CD4-positive, alpha-beta T cell (primary cell): ENCODE data around the gene MPHOSPH9. TPM values are rescaled to one million over a fixed set of nuclear protein-coding genes. Genes with fewer than 3 reads are reported as not detected.
A peak's percentile ranks its signal among the peaks of the same experiment; 100 is the strongest.

Experiments used
- ATAC-seq: fragments of 200-7000 bp; cut with Tn5 transposase; one replicate; pipeline ENCODE4 v1.10.0; 2022; ENCODE audit warnings: mild to moderate bottlenecking; ENCODE audit not compliant: poor library complexity
- CTCF ChIA-PET: fragments of 350-600 bp; sonication (Branson Sonifier 250); formaldehyde crosslinking; loops from one replicate; lab custom pipeline; 2021; ENCODE audit warnings: antibody characterized with exemption, inconsistent platforms; lab: Charles Lee
- POLR2A ChIA-PET: fragments of 350-600 bp; sonication (Branson Sonifier 250); formaldehyde crosslinking; loops from one replicate; lab custom pipeline; 2021; ENCODE audit warnings: antibody characterized with exemption, inconsistent platforms; lab: Charles Lee
- DNase-seq, 14 experiments: peaks; one replicate each; pipeline ENCODE4 v3.0.0-alpha.2; 2013 to 2020; ENCODE audit warnings: mixed read lengths in 2 of 14
- H3K27ac ChIP-seq, 2 donors: one replicate each; pipeline versions ENCODE4 v1.5.1 to v1.7.0; 2013; ENCODE audit warnings: low read length in 2 of 2, low read depth in 1 of 2, mild to moderate bottlenecking in 1 of 2
- H3K27me3 ChIP-seq, 2 experiments: 1 replicate in 1 of 2; 2 replicates in 1 of 2; pipeline versions ENCODE4 v1.6.1 to v1.7.0; 2013; ENCODE audit warnings: low read length in 2 of 2, control low read depth in 1 of 2, mild to moderate bottlenecking in 1 of 2, moderate library complexity in 1 of 2; ENCODE audit not compliant: insufficient read depth in 2 of 2, control insufficient read depth in 1 of 2
- H3K36me3 ChIP-seq: one replicate; pipeline ENCODE4 v1.6.1; 2013; ENCODE audit warnings: low read length, control low read depth; ENCODE audit not compliant: insufficient read depth
- H3K4me1 ChIP-seq: one replicate; pipeline ENCODE4 v1.6.1; 2013; ENCODE audit warnings: low read length, control low read depth; ENCODE audit not compliant: insufficient read depth
- H3K4me3 ChIP-seq: one replicate; pipeline ENCODE4 v1.5.1; 2013; ENCODE audit warnings: mild to moderate bottlenecking, low read length, moderate library complexity
- H3K9me3 ChIP-seq, 2 experiments: 1 replicate in 1 of 2; 2 replicates in 1 of 2; pipeline versions ENCODE4 v1.6.1 to v1.7.0; 2013; ENCODE audit warnings: low read length in 2 of 2, mild to moderate bottlenecking in 2 of 2, control low read depth in 1 of 2, moderate library complexity in 1 of 2; ENCODE audit not compliant: control insufficient read depth in 1 of 2, insufficient read depth in 1 of 2
- H3K27ac Mint-ChIP-seq: one replicate; pipeline ENCODE4 v1.8.0; 2020; ENCODE audit warnings: mixed read lengths
- H3K27me3 Mint-ChIP-seq: one replicate; pipeline ENCODE4 v1.8.0; 2021; ENCODE audit warnings: mixed read lengths
- H3K36me3 Mint-ChIP-seq: one replicate; pipeline ENCODE4 v1.8.0; 2021; ENCODE audit warnings: low read depth, mixed read lengths
- H3K4me1 Mint-ChIP-seq: one replicate; pipeline ENCODE4 v1.8.0; 2021; ENCODE audit warnings: low read depth, mixed read lengths
- H3K4me3 Mint-ChIP-seq: one replicate; pipeline ENCODE4 v1.8.0; 2020; ENCODE audit warnings: mild to moderate bottlenecking, mixed read lengths
- H3K9me3 Mint-ChIP-seq: one replicate; pipeline ENCODE4 v1.8.0; 2020; ENCODE audit warnings: mixed read lengths
- CTCF ChIP-seq: fragments of 200-600 bp; IDR thresholded peaks from one replicate; pipeline ENCODE4 v1.8.0; 2022; ENCODE audit warnings: antibody characterized with exemption, mild to moderate bottlenecking
- intact Hi-C, 2 experiments: fragments of 100-400 bp; cut with DNase I in 1 of 2; cut with micrococcal nuclease in 1 of 2; formaldehyde crosslinking; loops; one replicate each; pipeline versions ENCODE4 v1.15.1 to v1.9.0; 2023 to 2025; cut with DNase I, micrococcal nuclease
- total RNA-seq, 174 experiments: library from RNA in 2 of 174; stranded (reverse) in 2 of 174; gene quantifications; one replicate each; pipeline ENCODE4 v1.2.3 and lab custom pipeline; 2021 to 2026

Gene MPHOSPH9
- total RNA-seq, 2 experiments from 2014 or later: 80.9 to 84.5 TPM

- Mint-ChIP-seq H3K4me3 (peak overlapping the region; percentile 93), H3K36me3 (peaks cover 17% of the 10 kb centered on the region), H3K27me3 (no peaks in the 10 kb centered on the region), H3K4me1 (peaks cover 41% of the 10 kb centered on the region), H3K9me3 (no peaks in the 10 kb centered on the region), H3K27ac (peak overlapping the region; percentile 84)
- Histone ChIP-seq H3K9me3 (no peaks in the 10 kb centered on the region), H3K27me3 (no peaks in the 10 kb centered on the region), H3K27ac (no peak overlapping the region), H3K36me3 (peaks cover 12% of the 10 kb centered on the region), H3K4me1 (peaks cover 27% of the 10 kb centered on the region), H3K4me3 (no peak overlapping the region)
- DNase-seq: peak in 1 of 14 experiments; percentile 19
- ATAC-seq: no peak
- ChIA-PET CTCF (interaction anchor here (0.6 to 1.9 kb wide), 4 partner anchors 10 to 85 kb away, joined by 3 to 7 read pairs (median 4); no protein-coding TSS in a partner anchor), POLR2A (interaction anchor here (0.7 to 5.6 kb wide), 12 partner anchors 9 to 317 kb away, joined by 3 to 49 read pairs (median 6); partner anchors contain the start of genes MPHOSPH9, MTRFR and OGFOD2)
- TF ChIP-seq CTCF: no peak
- intact Hi-C loops: loop anchor here (5.0 kb wide), 2 partner anchors 84 to 176 kb away; partner anchors contain the start of gene OGFOD2 (in 1 of the 2)
These were observed 80.1 kb downstream of the MPHOSPH9 start for GRCh38 chr12:123152833-123153232.

GRCh38 chr12:123151457-123152454 is 81.2 kb downstream of the MPHOSPH9 start:
- H3K9me3 Mint-ChIP-seq: no peaks in the 10 kb centered on the region
- ChIA-PET CTCF (interaction anchor here (0.6 to 1.8 kb wide), 6 partner anchors 11 to 109 kb away, joined by 3 to 7 read pairs (median 4); no protein-coding TSS in a partner anchor), POLR2A (interaction anchor here (0.5 to 5.6 kb wide), 16 partner anchors 8 to 176 kb away, joined by 3 to 49 read pairs (median 7); partner anchors contain the start of genes MPHOSPH9, MTRFR and OGFOD2)
- H3K36me3 Mint-ChIP-seq: peaks cover 14% of the 10 kb centered on the region
- TF ChIP-seq CTCF: no peak
- Histone ChIP-seq H3K27ac (peak overlapping the region in 1 of 2 donors; percentile 40), H3K4me3 (peak overlapping the region; percentile 48), H3K9me3 (no peaks in the 10 kb centered on the region), H3K4me1 (peaks cover 27% of the 10 kb centered on the region), H3K36me3 (peaks cover 12% of the 10 kb centered on the region), H3K27me3 (no peaks in the 10 kb centered on the region)
- ATAC-seq (peak; percentile 5), DNase-seq (peak in 1 of 14 experiments; percentile 27)
- H3K4me3 Mint-ChIP-seq: peak overlapping the region; percentile 93
- no peaks in the 10 kb centered on the region for H3K27me3 Mint-ChIP-seq
- H3K4me1 Mint-ChIP-seq: peaks cover 49% of the 10 kb centered on the region
- intact Hi-C loops: loop anchor here (2.0 to 5.0 kb wide), 5 partner anchors 77 to 174 kb away; partner anchors contain the start of gene OGFOD2 (in 1 of the 2)
- H3K27ac Mint-ChIP-seq: peak overlapping the region; percentile 84

GRCh38 chr12:123150744-123151456 is 82.0 kb downstream of the MPHOSPH9 start, which contains the start of gene PITPNM2:
TSS of gene PITPNM2 (minus strand) at chr12:123151090. CDS start at chr12:123034590, 116,500 bp downstream.
- peaks cover 11% of the 10 kb centered on the region for H3K36me3 Mint-ChIP-seq
- no peaks in the 10 kb centered on the region for H3K27me3 ChIP-seq
- no peak for TF ChIP-seq CTCF
- no peaks in the 10 kb centered on the region for H3K9me3 ChIP-seq
- peak within 1 kb of the TSS; percentile 76 for H3K4me3 ChIP-seq
- H3K27ac Mint-ChIP-seq: peak within 1 kb of the TSS; percentile 89
- H3K4me1 Mint-ChIP-seq: peaks cover 52% of the 10 kb centered on the region
- peak within 1 kb of the TSS; percentile 22 to 40 for H3K27ac ChIP-seq
- DNase-seq (peak; percentile 28 to 87 (median 60)), ATAC-seq (peak; percentile 86)
- intact Hi-C loops: loop anchor here (2.0 to 5.0 kb wide), 5 partner anchors 76 to 174 kb away; partner anchors contain the start of gene OGFOD2 (in 1 of the 2)
- peaks cover 27% of the 10 kb centered on the region for H3K4me1 ChIP-seq
- ChIA-PET CTCF (interaction anchor here (1.1 to 1.8 kb wide), 4 partner anchors 12 to 107 kb away, joined by 4 to 7 read pairs (median 6); no protein-coding TSS in a partner anchor), POLR2A (interaction anchor here (1.0 to 5.6 kb wide), 9 partner anchors 10 to 108 kb away, joined by 3 to 49 read pairs (median 11); partner anchors contain the start of genes MPHOSPH9 and MTRFR)
- no peaks in the 10 kb centered on the region for H3K27me3 Mint-ChIP-seq
- no peaks in the 10 kb centered on the region for H3K9me3 Mint-ChIP-seq
- peak within 1 kb of the TSS; percentile 93 for H3K4me3 Mint-ChIP-seq
- H3K36me3 ChIP-seq: peaks cover 7% of the 10 kb centered on the region
